Measurements from ENCODE around the gene TESPA1.
"Not testable (repeated sequence)": the region's sequence is repeated elsewhere in the genome, so short reads cannot be mapped to it uniquely, and the experiment has no call there.

Gene TESPA1

GRCh38 chr12:54991161-54991990 is 6.8 kb upstream of the TESPA1 start:
- DNase-seq (ENCODE audit: extremely low read depth, low read depth), result no peak
- TF ChIP-seq CTCF (IDR thresholded peaks at IDR 0.05; ENCODE audit: low read depth, low read length), result no peak

DNA sequence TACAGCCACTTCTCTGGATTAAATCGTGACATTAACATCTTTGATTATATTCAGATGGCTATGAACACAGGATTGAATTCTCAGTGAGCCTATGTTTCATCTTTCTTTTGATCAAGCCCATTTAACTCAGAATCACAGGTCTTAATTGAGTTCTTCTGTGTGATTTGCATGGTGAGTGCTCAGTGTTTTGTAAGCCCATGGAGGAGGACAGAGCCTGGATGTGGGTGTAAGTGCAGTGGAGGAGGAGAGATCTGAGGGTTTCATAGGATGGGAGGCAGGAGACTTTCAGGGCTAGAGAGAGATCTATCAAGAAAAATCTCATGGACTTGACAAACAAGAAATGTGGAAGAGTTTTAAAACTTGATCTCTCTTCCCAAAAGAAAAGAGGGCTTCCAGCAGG is 5.3 kb upstream of the TESPA1 start:
- TF ChIP-seq CTCF (IDR thresholded peaks at IDR 0.05; ENCODE audit: low read depth, low read length), result no peak
- DNase-seq (ENCODE audit: extremely low read depth, low read depth), result no peak

- no peak for DNase-seq (ENCODE audit: extremely low read depth, low read depth)
- TF ChIP-seq CTCF (IDR thresholded peaks at IDR 0.05; ENCODE audit: low read depth, low read length), result no peak
These were observed 4.0 kb upstream of the TESPA1 start for GRCh38 chr12:54988402-54989054.

DNA sequence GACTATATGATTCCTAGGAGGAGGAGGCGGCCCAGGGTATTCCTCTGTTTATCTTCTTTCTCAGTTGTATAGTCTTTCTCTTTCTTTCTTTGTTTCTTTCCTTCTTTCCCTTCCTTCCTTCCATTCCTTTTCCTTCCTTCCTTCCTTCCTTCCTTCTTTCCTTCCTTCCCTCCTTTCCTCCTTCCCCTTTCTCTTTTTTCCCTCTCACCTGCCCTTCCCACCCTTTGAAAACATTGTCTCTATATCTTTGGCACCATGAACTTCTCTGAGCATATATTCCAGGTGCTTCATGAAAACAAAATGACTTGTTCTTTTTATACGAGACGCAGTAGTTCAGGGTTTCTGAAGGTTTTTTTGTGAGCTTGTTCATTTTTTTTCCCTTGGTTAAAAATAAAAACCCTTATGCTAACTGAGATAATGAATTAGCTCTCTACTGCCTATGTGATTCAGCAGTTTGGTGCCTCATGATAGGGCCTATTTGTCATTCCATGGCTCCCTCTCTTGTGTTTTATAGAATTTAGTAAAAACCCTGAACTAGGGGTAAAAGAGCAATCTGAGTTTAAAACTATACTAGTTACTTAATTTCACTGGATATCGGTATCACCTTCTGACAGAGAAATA is 3.2 kb upstream of the TESPA1 start:
- DNase-seq (ENCODE audit: extremely low read depth, low read depth), result no peak
- no peak for TF ChIP-seq CTCF (IDR thresholded peaks at IDR 0.05; ENCODE audit: low read depth, low read length)

DNA sequence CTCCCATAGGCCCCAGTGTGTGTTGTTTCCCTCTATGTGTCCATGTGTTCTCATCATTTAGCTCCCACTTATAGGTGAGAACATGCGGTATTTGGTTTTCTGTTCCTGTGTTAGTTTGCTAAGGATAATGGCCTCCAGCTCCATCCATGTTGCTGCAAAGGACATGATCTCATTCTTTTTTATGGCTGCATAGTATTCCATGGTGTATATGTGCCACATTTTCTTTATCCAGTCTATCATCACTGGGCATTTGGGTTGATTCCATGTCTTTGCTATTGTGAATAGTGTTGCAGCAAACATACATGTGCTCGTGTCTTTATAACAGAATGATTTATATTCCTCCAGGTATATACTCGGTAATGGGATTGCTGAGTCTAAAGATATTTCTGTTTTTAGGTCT is 2.2 kb upstream of the TESPA1 start:
- DNase-seq (ENCODE audit: extremely low read depth, low read depth), result not testable (repeated sequence)

DNA sequence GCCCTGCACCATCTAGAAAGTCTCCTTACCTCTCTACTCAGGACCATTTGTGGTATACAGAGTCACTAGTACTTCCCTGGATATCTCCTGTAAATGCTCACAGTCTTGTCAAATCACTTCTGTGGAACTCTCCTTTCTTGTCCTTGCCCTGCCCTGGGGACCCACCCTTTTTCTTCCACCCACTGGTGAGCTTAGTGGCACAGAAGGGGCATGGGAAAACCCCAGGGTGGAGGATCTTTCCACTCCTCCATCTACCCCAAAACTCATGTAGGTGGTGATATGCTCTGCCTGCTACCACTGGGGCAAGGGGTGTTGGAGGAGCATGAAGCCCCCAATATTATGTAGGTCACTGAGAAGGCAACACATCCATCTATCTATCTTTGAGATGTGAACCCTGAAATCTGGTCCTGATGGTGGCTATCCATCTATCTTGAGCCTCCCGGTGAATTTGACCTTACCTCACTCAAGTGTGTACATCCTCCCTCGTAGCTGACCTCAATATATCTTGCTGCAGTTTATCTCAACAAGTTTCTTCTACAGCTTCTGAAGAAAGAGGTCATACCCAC is 943 bp downstream of the TESPA1 start:
- TF ChIP-seq CTCF (IDR thresholded peaks at IDR 0.05; ENCODE audit: low read depth, low read length), result no peak

GRCh38 chr12:54981796-54982195 is 2.8 kb downstream of the TESPA1 start:
- TF ChIP-seq CTCF (IDR thresholded peaks at IDR 0.05; ENCODE audit: low read depth, low read length), result no peak
- no peak for DNase-seq (ENCODE audit: extremely low read depth, low read depth)

More for the DNA sequence above, 943 bp downstream of the TESPA1 start:
- DNase-seq (ENCODE audit: extremely low read depth, low read depth), result no peak
